GM12878 (cell line): ENCODE data around the gene CEBPB. TPM values are rescaled to one million over a fixed set of nuclear protein-coding genes. Genes with fewer than 3 reads are reported as not detected.

Source experiments
- ATAC-seq: fragments of 200-7000 bp; cut with Tn5 transposase; 3 replicates; pipeline ENCODE4 v1.9.1; 2020; ENCODE audit warnings: mild to moderate bottlenecking, moderate library complexity
- BruUV-seq: library from RNA; stranded (reverse); fragments of 400-500 nt; replicated peaks from 2 replicates; lab custom pipeline; 2021; lab: Mats Ljungman, UMichigan
- CTCF ChIA-PET: fragments of 300-600 bp; sonication (Branson Sonifier 250); formaldehyde crosslinking; extraction: SDS; loops from one replicate; lab custom pipeline; 2021; ENCODE audit warnings: inconsistent platforms; lab: Yijun Ruan, JAX
- POLR2A ChIA-PET: fragments of 350-600 bp; formaldehyde crosslinking; extraction: SDS; loops from one replicate; lab custom pipeline; 2021; ENCODE audit warnings: inconsistent platforms; lab: Charles Lee
- RAD21 ChIA-PET: fragments of 300-600 bp; sonication (Branson Sonifier 250); formaldehyde crosslinking; loops from one replicate; lab custom pipeline; 2023; ENCODE audit warnings: antibody characterized with exemption; ENCODE audit not compliant: unreplicated experiment; lab: Charles Lee
- SMC1A ChIA-PET: fragments of 300-600 bp; sonication (Branson Sonifier 250); formaldehyde crosslinking; loops from one replicate; lab custom pipeline; 2023; ENCODE audit not compliant: unreplicated experiment, uncharacterized antibody; lab: Charles Lee
- DNase-seq: peaks from one replicate; pipeline ENCODE4 v3.0.0-alpha.2; 2011; ENCODE audit warnings: low read depth, low spot score
- FAIRE-seq: peaks from 3 replicates; lab custom pipeline; 2011; peaks lifted over from hg19 to GRCh38; lab: Jason Lieb, UNC
- H2AFZ ChIP-seq: 2 replicates; pipeline ENCODE4 v1.6.0; 2011; ENCODE audit warnings: low read depth, low read length, control low read depth; ENCODE audit not compliant: control insufficient read depth
- H3K27ac ChIP-seq: 2 replicates; pipeline ENCODE4 v1.5.1; 2011; ENCODE audit warnings: control low read depth; ENCODE audit not compliant: control insufficient read depth, insufficient read depth
- H3K27me3 ChIP-seq, 2 experiments: replicated peaks in 1 of 2; 2 replicates each; pipeline versions ENCODE4 v1.6.0 to v1.6.1; 2011; ENCODE audit warnings: low read length in 1 of 2; ENCODE audit not compliant: control insufficient read depth in 2 of 2, insufficient read depth in 2 of 2
- H3K36me3 ChIP-seq, 2 experiments: 2 replicates each; pipeline ENCODE4 v1.5.1; 2011; ENCODE audit warnings: low read length in 1 of 2; ENCODE audit not compliant: control insufficient read depth in 2 of 2, insufficient read depth in 2 of 2
- H3K4me1 ChIP-seq: 2 replicates; pipeline ENCODE4 v1.6.1; 2011; ENCODE audit warnings: mild to moderate bottlenecking, low read length, moderate library complexity, mixed read lengths; ENCODE audit not compliant: control insufficient read depth, insufficient read depth
- H3K4me2 ChIP-seq: 2 replicates; pipeline ENCODE4 v1.6.0; 2011; ENCODE audit warnings: control low read depth; ENCODE audit not compliant: control insufficient read depth, insufficient read depth
- H3K4me3 ChIP-seq: fragments of 200-600 bp; sonication (generic); 2 replicates; pipeline ENCODE4 v1.5.1; 2016
- H3K79me2 ChIP-seq: 2 replicates; pipeline ENCODE4 v1.6.0; 2011; ENCODE audit warnings: low read length; ENCODE audit not compliant: control insufficient read depth, insufficient read depth
- H3K9ac ChIP-seq: 2 replicates; pipeline ENCODE4 v1.8.0; 2011; ENCODE audit warnings: low read length, control low read depth, mixed read lengths; ENCODE audit not compliant: control insufficient read depth, insufficient read depth
- H3K9me3 ChIP-seq: replicated peaks from 3 replicates; pipeline ENCODE4 v1.5.1; 2011; ENCODE audit warnings: mild to moderate bottlenecking, low read length; ENCODE audit not compliant: control insufficient read depth, insufficient read depth
- H4K20me1 ChIP-seq: 2 replicates; pipeline ENCODE4 v1.6.0; 2011; ENCODE audit not compliant: control insufficient read depth, insufficient read depth
- CBFB ChIP-seq: IDR thresholded peaks from 2 replicates; pipeline ENCODE4 v1.6.1; 2016; ENCODE audit warnings: antibody characterized with exemption, low read depth
- CBX3 ChIP-seq: fragments of 200-600 bp; sonication (generic); IDR thresholded peaks from 2 replicates; pipeline ENCODE4 v1.6.1; 2016; ENCODE audit warnings: low read depth, borderline replicate concordance
- E2F8 ChIP-seq: fragments of 450-650 bp; IDR thresholded peaks from 2 replicates; pipeline ENCODE4 v1.6.1; 2018; ENCODE audit warnings: mild to moderate bottlenecking, low read depth, moderate library complexity; ENCODE audit not compliant: partially characterized antibody
- MTA2 ChIP-seq: fragments of 450-650 bp; IDR thresholded peaks from 2 replicates; pipeline ENCODE4 v1.6.1; 2016; ENCODE audit warnings: low read depth, mild to moderate bottlenecking, moderate library complexity
- MYB ChIP-seq: fragments of 150-350 bp; IDR thresholded peaks from 2 replicates; pipeline ENCODE4 v1.6.1; 2014; ENCODE audit warnings: mild to moderate bottlenecking, low read depth, low read length, borderline replicate concordance
- PML ChIP-seq: IDR thresholded peaks from 2 replicates; pipeline ENCODE4 v1.6.1; 2012; ENCODE audit warnings: low read length, inconsistent platforms
- SREBF1 ChIP-seq: IDR thresholded peaks from 2 replicates; pipeline ENCODE4 v1.6.1; 2012; ENCODE audit warnings: mild to moderate bottlenecking, low read length
- TCF7 ChIP-seq: IDR thresholded peaks from 2 replicates; pipeline ENCODE4 v1.6.1; 2014; ENCODE audit warnings: antibody characterized with exemption, borderline replicate concordance
- ZBTB4 ChIP-seq: fragments of 450-650 bp; formaldehyde crosslinking; IDR thresholded peaks from 2 replicates; pipeline ENCODE4 v1.4.0; 2022; ENCODE audit warnings: mild to moderate bottlenecking, moderate library complexity
- ZNF384 ChIP-seq: IDR thresholded peaks from 2 replicates; pipeline ENCODE4 v1.6.1; 2012; ENCODE audit warnings: low read depth, mild to moderate bottlenecking, low read length, improper control_type of control experiment, borderline replicate concordance
- WGBS: methylation state at CpG from one replicate; pipeline ENCODE4 v1.1.6; 2016; ENCODE audit warnings: low lambda C conversion rate; ENCODE audit not compliant: insufficient replicate concordance, insufficient coverage; ENCODE audit errors: missing lambda C conversion rate; 5-methylcytosine and 5-hydroxymethylcytosine counted together
- in situ Hi-C: fragments of 300-500 bp; cut with MboI; formaldehyde crosslinking; loops from 9 replicates; pipeline ENCODE4 v1.14.3; 2018; ENCODE audit warnings: mixed read lengths
- intact Hi-C: fragments of 100-400 bp; cut with micrococcal nuclease; formaldehyde crosslinking; loops from one replicate; pipeline ENCODE4 v1.14.2; 2022; ENCODE audit not compliant: unreplicated experiment
- polyA plus RNA-seq, 11 experiments: library from polyadenylated mRNA; depleted of rRNA in 4 of 11; unstranded in 6 of 11; stranded (reverse) in 5 of 11; fragments of >200 nt; fragmentation: Nextera tagmentation in 4 of 11; fragmentation: Illumina TruSeq in 1 of 11; extraction: Ambion mirVana in 4 of 11; extraction: Trizol in 1 of 11; gene quantifications; 1 replicate in 1 of 11; 2 replicates in 10 of 11; pipeline versions ENCODE4 v1.2.1 to v1.2.3, GENCODE V29; 2011 to 2016; ENCODE audit warnings: inconsistent platforms in 2 of 11, missing spikeins in 2 of 11, low read depth in 1 of 11
- total RNA-seq, 4 experiments: library from RNA; depleted of rRNA in 3 of 4; stranded (reverse); fragments of >200 nt in 3 of 4; fragmentation: Illumina TruSeq in 1 of 4; extraction: Trizol in 1 of 4; gene quantifications; 2 replicates each; pipeline versions ENCODE4 v1.2.1 to v1.2.3, GENCODE V29; 2013 to 2021
- TF ChIP-seq, protein P1 (sequence below): fragments of 450-650 bp; IDR thresholded peaks from 2 replicates; pipeline ENCODE4 v1.6.1; 2016; ENCODE audit warnings: mild to moderate bottlenecking
- TF ChIP-seq, protein P2 (sequence below): IDR thresholded peaks from 2 replicates; pipeline ENCODE4 v1.6.1; 2012; ENCODE audit warnings: mild to moderate bottlenecking, low read depth, low read length

The CEBPB gene
- total and polyA plus RNA-seq, 10 of the 15 experiments (the other 5 are each of a cell fraction or from before 2014, with no cell fraction given) = 0.18 to 8.8 (median 1.6) TPM

- Histone ChIP-seq H3K4me3 (no peak overlapping the region), H3K9me3 (no peaks in the 10 kb centered on the region; the same call in 2 of the 3 replicates), H3K27ac (no peak overlapping the region), H4K20me1 (no peaks in the 10 kb centered on the region), H3K79me2 (peaks cover 8% of the 10 kb centered on the region), H3K4me1 (peaks cover 7% of the 10 kb centered on the region), H2AFZ (no peak overlapping the region), H3K9ac (no peak overlapping the region), H3K36me3 (no peaks in the 10 kb centered on the region), H3K4me2 (no peak overlapping the region), H3K27me3 (no peaks in the 10 kb centered on the region)
- ATAC-seq = no peak
- ChIA-PET POLR2A (no interaction called here), RAD21 (no interaction called here), CTCF (no interaction called here), SMC1A (interaction anchor here (0.9 kb wide), 1 partner anchor 152 kb away, joined by 6 read pairs; no protein-coding TSS in a partner anchor)
- no TSS peak for BruUV-seq
- no peak for FAIRE-seq
- DNase-seq = no peak
- intact Hi-C loops (no loop called here), in situ Hi-C loops (no loop called here)
- WGBS = 75% methylated on average over 7 of the region's 10 CpGs
- TF ChIP-seq SREBF1 (no peak), E2F8 (no peak), CBFB (no peak), ZNF384 (no peak), ZBTB4 (CRISPR knock-in tag) (no peak), MYB (no peak), MTA2 (no peak), CBX3 (no peak), TCF7 (no peak), PML (no peak)
- TF ChIP-seq, protein P1, sequence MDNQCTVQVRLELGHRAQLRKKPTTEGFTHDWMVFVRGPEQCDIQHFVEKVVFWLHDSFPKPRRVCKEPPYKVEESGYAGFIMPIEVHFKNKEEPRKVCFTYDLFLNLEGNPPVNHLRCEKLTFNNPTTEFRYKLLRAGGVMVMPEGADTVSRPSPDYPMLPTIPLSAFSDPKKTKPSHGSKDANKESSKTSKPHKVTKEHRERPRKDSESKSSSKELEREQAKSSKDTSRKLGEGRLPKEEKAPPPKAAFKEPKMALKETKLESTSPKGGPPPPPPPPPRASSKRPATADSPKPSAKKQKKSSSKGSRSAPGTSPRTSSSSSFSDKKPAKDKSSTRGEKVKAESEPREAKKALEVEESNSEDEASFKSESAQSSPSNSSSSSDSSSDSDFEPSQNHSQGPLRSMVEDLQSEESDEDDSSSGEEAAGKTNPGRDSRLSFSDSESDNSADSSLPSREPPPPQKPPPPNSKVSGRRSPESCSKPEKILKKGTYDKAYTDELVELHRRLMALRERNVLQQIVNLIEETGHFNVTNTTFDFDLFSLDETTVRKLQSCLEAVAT = no peak
- TF ChIP-seq, protein P2, sequence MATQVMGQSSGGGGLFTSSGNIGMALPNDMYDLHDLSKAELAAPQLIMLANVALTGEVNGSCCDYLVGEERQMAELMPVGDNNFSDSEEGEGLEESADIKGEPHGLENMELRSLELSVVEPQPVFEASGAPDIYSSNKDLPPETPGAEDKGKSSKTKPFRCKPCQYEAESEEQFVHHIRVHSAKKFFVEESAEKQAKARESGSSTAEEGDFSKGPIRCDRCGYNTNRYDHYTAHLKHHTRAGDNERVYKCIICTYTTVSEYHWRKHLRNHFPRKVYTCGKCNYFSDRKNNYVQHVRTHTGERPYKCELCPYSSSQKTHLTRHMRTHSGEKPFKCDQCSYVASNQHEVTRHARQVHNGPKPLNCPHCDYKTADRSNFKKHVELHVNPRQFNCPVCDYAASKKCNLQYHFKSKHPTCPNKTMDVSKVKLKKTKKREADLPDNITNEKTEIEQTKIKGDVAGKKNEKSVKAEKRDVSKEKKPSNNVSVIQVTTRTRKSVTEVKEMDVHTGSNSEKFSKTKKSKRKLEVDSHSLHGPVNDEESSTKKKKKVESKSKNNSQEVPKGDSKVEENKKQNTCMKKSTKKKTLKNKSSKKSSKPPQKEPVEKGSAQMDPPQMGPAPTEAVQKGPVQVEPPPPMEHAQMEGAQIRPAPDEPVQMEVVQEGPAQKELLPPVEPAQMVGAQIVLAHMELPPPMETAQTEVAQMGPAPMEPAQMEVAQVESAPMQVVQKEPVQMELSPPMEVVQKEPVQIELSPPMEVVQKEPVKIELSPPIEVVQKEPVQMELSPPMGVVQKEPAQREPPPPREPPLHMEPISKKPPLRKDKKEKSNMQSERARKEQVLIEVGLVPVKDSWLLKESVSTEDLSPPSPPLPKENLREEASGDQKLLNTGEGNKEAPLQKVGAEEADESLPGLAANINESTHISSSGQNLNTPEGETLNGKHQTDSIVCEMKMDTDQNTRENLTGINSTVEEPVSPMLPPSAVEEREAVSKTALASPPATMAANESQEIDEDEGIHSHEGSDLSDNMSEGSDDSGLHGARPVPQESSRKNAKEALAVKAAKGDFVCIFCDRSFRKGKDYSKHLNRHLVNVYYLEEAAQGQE = no peak
Observed at GRCh38 chr20:50197463-50198179, 7.0 kb downstream of the CEBPB start.
